ENCODE data around the gene ST6GAL2. TPM values are rescaled to one million over a fixed set of nuclear protein-coding genes. Genes with fewer than 3 reads are reported as not detected.

ST6GAL2 gene
- total and polyA plus RNA-seq, 7 donors = 0.01 to 0.17 (median 0.01) TPM; not detected in 4

DNA sequence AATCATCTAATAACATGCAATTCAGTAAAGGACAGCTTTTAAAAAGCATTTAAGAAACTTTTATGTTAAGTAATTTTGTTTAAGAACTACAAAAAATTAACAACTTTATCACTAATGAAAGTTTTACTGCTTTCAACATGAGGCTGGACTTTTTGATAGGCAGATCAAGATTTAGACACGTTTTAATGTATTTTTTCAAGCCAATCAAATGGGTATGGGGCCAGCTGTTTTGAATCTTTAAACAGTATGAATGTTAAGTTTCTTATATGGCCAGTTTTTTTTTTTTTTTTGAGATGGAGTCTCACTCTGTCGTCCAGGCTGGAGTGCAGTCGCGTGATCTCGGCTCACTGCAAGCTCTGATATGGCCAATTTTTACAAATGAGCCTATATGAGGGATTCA, 73.1 kb downstream of the ST6GAL2 start:
- WGBS, 3 donors = 46 to 50% (median 49%) methylated on average over 5 of the region's 5 CpGs
- Histone ChIP-seq H3K4me3 (no peak overlapping the region), H3K27ac (no peak overlapping the region), H3K4me1 (no peaks in the 10 kb centered on the region), H3K36me3 (ENCODE audit: insufficient read depth in 1 of 2, low read depth in 1 of 2) (no peaks in the 10 kb centered on the region), H3K9me3 (peaks cover 3% of the 10 kb centered on the region), H3K27me3 (ENCODE audit: insufficient read depth in 3 of 3, low read length in 2 of 3) (no peaks in the 10 kb centered on the region)
- ATAC-seq (no peak), DNase-seq (no peak)
- TF ChIP-seq, protein P1, sequence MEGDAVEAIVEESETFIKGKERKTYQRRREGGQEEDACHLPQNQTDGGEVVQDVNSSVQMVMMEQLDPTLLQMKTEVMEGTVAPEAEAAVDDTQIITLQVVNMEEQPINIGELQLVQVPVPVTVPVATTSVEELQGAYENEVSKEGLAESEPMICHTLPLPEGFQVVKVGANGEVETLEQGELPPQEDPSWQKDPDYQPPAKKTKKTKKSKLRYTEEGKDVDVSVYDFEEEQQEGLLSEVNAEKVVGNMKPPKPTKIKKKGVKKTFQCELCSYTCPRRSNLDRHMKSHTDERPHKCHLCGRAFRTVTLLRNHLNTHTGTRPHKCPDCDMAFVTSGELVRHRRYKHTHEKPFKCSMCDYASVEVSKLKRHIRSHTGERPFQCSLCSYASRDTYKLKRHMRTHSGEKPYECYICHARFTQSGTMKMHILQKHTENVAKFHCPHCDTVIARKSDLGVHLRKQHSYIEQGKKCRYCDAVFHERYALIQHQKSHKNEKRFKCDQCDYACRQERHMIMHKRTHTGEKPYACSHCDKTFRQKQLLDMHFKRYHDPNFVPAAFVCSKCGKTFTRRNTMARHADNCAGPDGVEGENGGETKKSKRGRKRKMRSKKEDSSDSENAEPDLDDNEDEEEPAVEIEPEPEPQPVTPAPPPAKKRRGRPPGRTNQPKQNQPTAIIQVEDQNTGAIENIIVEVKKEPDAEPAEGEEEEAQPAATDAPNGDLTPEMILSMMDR (IDR thresholded peaks at IDR 0.05) = no peak
- intact Hi-C loops (cut with DNase I) = no loop called here

DNA sequence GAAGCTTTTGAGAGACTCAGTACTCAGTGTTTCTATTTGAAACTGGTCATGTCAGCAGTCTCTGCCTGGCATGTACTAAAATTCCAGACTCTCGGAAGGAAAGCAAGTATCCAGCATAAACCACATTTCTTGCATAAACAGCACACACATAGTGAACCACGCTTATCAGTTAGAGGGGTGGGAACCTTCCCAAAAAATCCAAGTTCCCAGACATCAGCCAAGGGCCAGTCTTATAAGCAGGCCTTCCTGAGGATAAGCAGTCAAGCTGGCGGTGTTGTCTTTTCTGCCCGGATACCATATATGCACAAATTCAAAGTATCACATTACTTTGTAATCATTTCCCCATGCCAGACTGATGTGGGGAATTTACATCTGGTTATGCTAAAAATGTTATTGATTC, 73.6 kb downstream of the ST6GAL2 start:
- ATAC-seq = no peak
- Histone ChIP-seq H3K27me3 (ENCODE audit: insufficient read depth in 3 of 3, low read length in 2 of 3) (no peaks in the 10 kb centered on the region), H3K27ac (no peak overlapping the region), H3K9me3 (peaks cover 3% of the 10 kb centered on the region), H3K4me3 (no peak overlapping the region), H3K4me1 (no peaks in the 10 kb centered on the region), H3K36me3 (ENCODE audit: insufficient read depth in 1 of 2, low read depth in 1 of 2) (no peaks in the 10 kb centered on the region)
- TF ChIP-seq, protein P1 (IDR thresholded peaks at IDR 0.05) = no peak
- intact Hi-C loops (cut with DNase I) = no loop called here
- 41 to 56% (median 52%) methylated on average over 4 of the region's 4 CpGs for WGBS, 3 donors
- no peak for DNase-seq

DNA sequence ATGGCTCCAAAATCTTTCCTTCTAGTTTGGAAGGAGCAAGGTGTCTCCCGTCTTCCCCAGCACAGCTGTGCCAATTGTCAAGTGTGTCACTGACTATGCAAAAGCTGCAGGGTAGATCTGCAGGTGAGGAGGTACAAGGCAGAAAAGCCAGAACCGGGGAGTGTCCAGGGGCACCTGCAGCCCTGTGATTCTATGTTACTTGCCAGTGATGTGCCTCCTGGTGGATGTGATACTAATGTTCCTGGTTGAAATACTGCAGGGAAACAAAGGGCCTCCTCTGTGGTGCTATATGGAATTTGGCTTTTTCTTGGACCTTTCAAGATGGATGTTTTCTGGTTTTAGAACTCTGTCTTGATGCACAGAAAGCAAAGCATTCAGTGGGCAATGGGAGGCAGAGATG, 80.3 kb downstream of the ST6GAL2 start:
- WGBS, 3 donors = 74 to 79% (median 76%) methylated on average over 2 of the region's 2 CpGs
- H3K36me3 ChIP-seq (ENCODE audit: insufficient read depth in 1 of 2, low read depth in 1 of 2) = no peaks in the 10 kb centered on the region
- TF ChIP-seq, protein P1 (IDR thresholded peaks at IDR 0.05) = no peak
- H3K4me1 ChIP-seq = no peaks in the 10 kb centered on the region
- H3K27ac ChIP-seq = no peak overlapping the region
- ATAC-seq = no peak
- peaks cover 0 to 3% (median 0%) of the 10 kb centered on the region in 3 donors for H3K27me3 ChIP-seq (ENCODE audit: insufficient read depth in 3 of 3, low read length in 2 of 3)
- no peak overlapping the region for H3K4me3 ChIP-seq
- DNase-seq = no peak
- H3K9me3 ChIP-seq = no peaks in the 10 kb centered on the region
- intact Hi-C loops (cut with DNase I) = no loop called here

DNA sequence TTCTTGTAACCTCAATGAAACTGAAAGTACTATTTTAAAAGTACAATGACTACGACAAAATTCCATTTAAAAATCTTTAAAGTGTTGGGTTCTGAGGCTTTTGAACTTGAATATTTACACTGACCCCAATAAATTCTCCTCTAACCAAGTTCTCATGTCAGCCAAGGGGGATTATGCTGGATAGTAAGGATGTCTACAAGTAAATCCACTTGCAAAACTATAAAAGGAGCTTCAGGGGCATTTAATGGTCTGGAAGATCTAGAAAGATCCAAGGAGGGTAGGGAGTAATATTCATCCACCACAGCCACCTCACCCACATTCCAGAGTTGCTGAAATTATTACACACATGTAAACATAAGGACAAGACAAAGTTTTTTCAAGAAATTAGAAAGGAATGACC, 81.8 kb downstream of the ST6GAL2 start:
- 66 to 80% (median 79%) methylated on average over 1 of the region's 1 CpG for WGBS, 3 donors
- TF ChIP-seq, protein P1 (IDR thresholded peaks at IDR 0.05) = no peak

DNA sequence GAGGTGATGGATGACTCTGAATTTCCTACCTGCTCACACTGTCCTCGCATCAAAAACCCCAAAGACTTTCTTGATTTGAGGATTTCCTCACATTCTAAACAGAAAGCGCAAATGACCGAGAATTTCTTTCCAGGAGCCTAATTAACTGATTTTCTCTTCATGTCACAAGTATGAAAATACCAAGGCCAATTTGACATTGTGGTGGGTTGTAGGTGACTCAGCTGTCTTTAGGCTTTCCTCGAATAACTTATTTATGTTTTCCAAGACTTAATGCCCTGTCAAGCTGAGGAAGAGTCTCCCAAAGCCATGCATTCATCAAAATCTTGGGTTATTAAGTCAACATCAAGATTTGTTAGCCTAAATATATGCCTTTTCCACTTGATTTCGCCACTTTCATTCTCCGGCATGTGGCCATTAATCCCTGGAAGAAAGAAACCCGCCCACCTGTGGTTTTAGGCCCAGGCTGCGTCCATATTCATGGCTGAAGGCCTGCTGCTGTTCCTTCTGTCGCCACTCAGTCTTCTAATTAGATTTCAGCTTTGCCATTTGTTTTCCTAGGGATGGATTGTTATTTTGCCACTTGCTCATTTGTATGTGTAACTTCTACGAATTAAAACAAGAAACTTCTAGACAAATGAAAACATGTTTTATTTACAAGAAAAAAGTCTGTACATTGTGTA, 84.9 kb downstream of the ST6GAL2 start:
- Histone ChIP-seq H3K4me3 (no peak overlapping the region), H3K9me3 (no peaks in the 10 kb centered on the region), H3K27me3 (ENCODE audit: insufficient read depth in 3 of 3, low read length in 2 of 3) (peaks cover 0 to 3% (median 0%) of the 10 kb centered on the region in 3 donors), H3K27ac (no peak overlapping the region), H3K4me1 (no peaks in the 10 kb centered on the region), H3K36me3 (ENCODE audit: insufficient read depth in 1 of 2, low read depth in 1 of 2) (no peaks in the 10 kb centered on the region)
- ATAC-seq (no peak), DNase-seq (no peak)
- WGBS, 3 donors = 77 to 80% (median 79%) methylated on average over 10 of the region's 10 CpGs
- TF ChIP-seq, protein P1 (IDR thresholded peaks at IDR 0.05) = no peak
- intact Hi-C loops (cut with DNase I) = no loop called here

More for the DNA sequence above, 81.8 kb downstream of the ST6GAL2 start:
- Histone ChIP-seq H3K4me1 (no peaks in the 10 kb centered on the region), H3K36me3 (ENCODE audit: insufficient read depth in 1 of 2, low read depth in 1 of 2) (no peaks in the 10 kb centered on the region), H3K4me3 (no peak overlapping the region), H3K9me3 (no peaks in the 10 kb centered on the region), H3K27me3 (ENCODE audit: insufficient read depth in 3 of 3, low read length in 2 of 3) (peaks cover 0 to 3% (median 0%) of the 10 kb centered on the region in 3 donors), H3K27ac (no peak overlapping the region)
- DNase-seq = no peak
- intact Hi-C loops (cut with DNase I) = no loop called here
- no peak for ATAC-seq

Measured in psoas muscle (tissue), 8 donors.